ENCODE measurements around the gene PAK4. TPM values are rescaled to one million over a fixed set of nuclear protein-coding genes. Genes with fewer than 3 reads are reported as not detected.

Gene PAK4
- total and polyA plus RNA-seq, 5 donors: 15.1 to 24.4 (median 20.4) TPM

GRCh38 chr19:39160889-39161672 lies 35.5 kb downstream of the PAK4 start:
- Histone ChIP-seq H3K9me3 (ENCODE audit: control insufficient read depth, low read length) (no peaks in the 10 kb centered on the region), H3K27ac (ENCODE audit: low read length) (no peak overlapping the region), H3K4me3 (ENCODE audit: low read length) (no peak overlapping the region), H3K27me3 (ENCODE audit: control insufficient read depth, insufficient read depth) (no peaks in the 10 kb centered on the region), H3K4me1 (ENCODE audit: control insufficient read depth, insufficient read depth, low read length) (peaks cover 6% of the 10 kb centered on the region)
- intact Hi-C loops (cut with DNase I): no loop called here
- ATAC-seq (peak; percentile 10 to 14), DNase-seq (peak in 1 of 3 donors; percentile 57)
- WGBS: 78% methylated on average over 21 of the region's 21 CpGs

- Histone ChIP-seq H3K27me3 (ENCODE audit: control insufficient read depth, insufficient read depth) (no peaks in the 10 kb centered on the region), H3K4me1 (ENCODE audit: control insufficient read depth, insufficient read depth, low read length) (peaks cover 8% of the 10 kb centered on the region), H3K27ac (ENCODE audit: low read length) (no peak overlapping the region), H3K4me3 (ENCODE audit: low read length) (no peak overlapping the region), H3K9me3 (ENCODE audit: control insufficient read depth, low read length) (no peaks in the 10 kb centered on the region)
- peak in 1 of 3 donors; percentile 20 for DNase-seq
- intact Hi-C loops (cut with DNase I): no loop called here
- no peak for ATAC-seq
- 85% methylated on average over 15 of the region's 15 CpGs for WGBS
These were observed 37.0 kb downstream of the PAK4 start for GRCh38 chr19:39162441-39163043.

- no peak overlapping the region for H3K4me3 ChIP-seq (ENCODE audit: low read length)
- H3K9me3 ChIP-seq (ENCODE audit: control insufficient read depth, low read length): no peaks in the 10 kb centered on the region
- 74% methylated on average over 9 of the region's 9 CpGs for WGBS
- no peaks in the 10 kb centered on the region for H3K27me3 ChIP-seq (ENCODE audit: control insufficient read depth, insufficient read depth)
- intact Hi-C loops (cut with DNase I): no loop called here
- H3K4me1 ChIP-seq (ENCODE audit: control insufficient read depth, insufficient read depth, low read length): peaks cover 6% of the 10 kb centered on the region
- peak in 1 of 3 donors; percentile 7 for DNase-seq
- ATAC-seq: no peak
- no peak overlapping the region for H3K27ac ChIP-seq (ENCODE audit: low read length)
These were observed 38.0 kb downstream of the PAK4 start for GRCh38 chr19:39163621-39164020.

GRCh38 chr19:39164289-39164688 lies 38.7 kb downstream of the PAK4 start:
- no peaks in the 10 kb centered on the region for H3K27me3 ChIP-seq (ENCODE audit: control insufficient read depth, insufficient read depth)
- peaks cover 6% of the 10 kb centered on the region for H3K4me1 ChIP-seq (ENCODE audit: control insufficient read depth, insufficient read depth, low read length)
- H3K27ac ChIP-seq (ENCODE audit: low read length): no peak overlapping the region
- H3K4me3 ChIP-seq (ENCODE audit: low read length): no peak overlapping the region
- ATAC-seq (no peak), DNase-seq (peak in 2 of 3 donors; percentile 21 to 29)
- intact Hi-C loops (cut with DNase I): no loop called here
- no peaks in the 10 kb centered on the region for H3K9me3 ChIP-seq (ENCODE audit: control insufficient read depth, low read length)
- 94% methylated on average over 6 of the region's 6 CpGs for WGBS

- Histone ChIP-seq H3K9me3 (ENCODE audit: control insufficient read depth, low read length) (no peaks in the 10 kb centered on the region), H3K4me1 (ENCODE audit: control insufficient read depth, insufficient read depth, low read length) (peaks cover 6% of the 10 kb centered on the region), H3K27ac (ENCODE audit: low read length) (no peak overlapping the region), H3K27me3 (ENCODE audit: control insufficient read depth, insufficient read depth) (no peaks in the 10 kb centered on the region), H3K4me3 (ENCODE audit: low read length) (no peak overlapping the region)
- ATAC-seq (no peak), DNase-seq (peak in 1 of 3 donors; percentile 14)
- 95% methylated on average over 7 of the region's 7 CpGs for WGBS
- intact Hi-C loops (cut with DNase I): no loop called here
These were observed 40.3 kb downstream of the PAK4 start for GRCh38 chr19:39165857-39166256.

- DNase-seq: peak; percentile 84 to 93 (median 92)
- Histone ChIP-seq H3K27ac (ENCODE audit: low read length) (no peak overlapping the region), H3K9me3 (ENCODE audit: control insufficient read depth, low read length) (no peaks in the 10 kb centered on the region), H3K27me3 (ENCODE audit: control insufficient read depth, insufficient read depth) (no peaks in the 10 kb centered on the region), H3K4me1 (ENCODE audit: control insufficient read depth, insufficient read depth, low read length) (peaks cover 6% of the 10 kb centered on the region), H3K4me3 (ENCODE audit: low read length) (no peak overlapping the region)
- ATAC-seq: peak; percentile 66 to 85
- 37% methylated on average over 24 of the region's 24 CpGs for WGBS
- intact Hi-C loops (cut with DNase I): no loop called here
These were observed 41.2 kb downstream of the PAK4 start for GRCh38 chr19:39166571-39167391.

GRCh38 chr19:39167461-39168257 lies 42.1 kb downstream of the PAK4 start:
- H3K9me3 ChIP-seq (ENCODE audit: control insufficient read depth, low read length): no peaks in the 10 kb centered on the region
- ATAC-seq (no peak), DNase-seq (peak in 1 of 3 donors; percentile 18)
- H3K27me3 ChIP-seq (ENCODE audit: control insufficient read depth, insufficient read depth): no peaks in the 10 kb centered on the region
- WGBS: 75% methylated on average over 25 of the region's 25 CpGs
- no peak overlapping the region for H3K4me3 ChIP-seq (ENCODE audit: low read length)
- peaks cover 6% of the 10 kb centered on the region for H3K4me1 ChIP-seq (ENCODE audit: control insufficient read depth, insufficient read depth, low read length)
- no peak overlapping the region for H3K27ac ChIP-seq (ENCODE audit: low read length)
- intact Hi-C loops (cut with DNase I): no loop called here

- ATAC-seq (no peak), DNase-seq (peak in 2 of 3 donors; percentile 37 to 41)
- Histone ChIP-seq H3K4me3 (ENCODE audit: low read length) (no peak overlapping the region), H3K27me3 (ENCODE audit: control insufficient read depth, insufficient read depth) (no peaks in the 10 kb centered on the region), H3K27ac (ENCODE audit: low read length) (no peak overlapping the region), H3K4me1 (ENCODE audit: control insufficient read depth, insufficient read depth, low read length) (peaks cover 6% of the 10 kb centered on the region), H3K9me3 (ENCODE audit: control insufficient read depth, low read length) (no peaks in the 10 kb centered on the region)
- intact Hi-C loops (cut with DNase I): no loop called here
- 87% methylated on average over 23 of the region's 23 CpGs for WGBS
These were observed 42.9 kb downstream of the PAK4 start for GRCh38 chr19:39168258-39169142.

GRCh38 chr19:39169143-39169810 lies 43.7 kb downstream of the PAK4 start:
- Histone ChIP-seq H3K27me3 (ENCODE audit: control insufficient read depth, insufficient read depth) (no peaks in the 10 kb centered on the region), H3K4me3 (ENCODE audit: low read length) (no peak overlapping the region), H3K9me3 (ENCODE audit: control insufficient read depth, low read length) (no peaks in the 10 kb centered on the region), H3K4me1 (ENCODE audit: control insufficient read depth, insufficient read depth, low read length) (peaks cover 6% of the 10 kb centered on the region), H3K27ac (ENCODE audit: low read length) (no peak overlapping the region)
- DNase-seq (peak in 2 of 3 donors; percentile 32 to 53), ATAC-seq (no peak)
- 94% methylated on average over 36 of the region's 36 CpGs for WGBS
- intact Hi-C loops (cut with DNase I): no loop called here

All from right cardiac atrium (tissue), 5 donors.